Effector memory CD4-positive, alpha-beta T cell (primary cell): ENCODE measurements around the gene SCLY.
A peak's percentile ranks its signal among the peaks of the same experiment; 100 is the strongest.

ENCODE experiments used
- DNase-seq, 3 donors: peaks; one replicate each; pipeline ENCODE4 v3.0.0-alpha.2; 2020
- H3K27ac ChIP-seq: 2 replicates; pipeline ENCODE4 v1.7.0; 2013; ENCODE audit warnings: mild to moderate bottlenecking, low read length, moderate library complexity; ENCODE audit not compliant: insufficient read depth, poor library complexity, severe bottlenecking
- H3K27me3 ChIP-seq: replicated peaks from 2 replicates; pipeline ENCODE4 v1.7.0; 2013; ENCODE audit warnings: mild to moderate bottlenecking, low read length; ENCODE audit not compliant: insufficient read depth, control insufficient read depth, poor library complexity, severe bottlenecking
- H3K36me3 ChIP-seq: 2 replicates; pipeline ENCODE4 v1.7.0; 2013; ENCODE audit warnings: mild to moderate bottlenecking, low read length, moderate library complexity; ENCODE audit not compliant: control insufficient read depth, insufficient read depth
- H3K4me1 ChIP-seq: 2 replicates; pipeline ENCODE4 v1.7.0; 2013; ENCODE audit warnings: low read length, mild to moderate bottlenecking; ENCODE audit not compliant: control insufficient read depth, insufficient read depth, poor library complexity, severe bottlenecking
- H3K4me3 ChIP-seq: 2 replicates; pipeline ENCODE4 v1.7.0; 2013; ENCODE audit warnings: low read length, low read depth, mild to moderate bottlenecking; ENCODE audit not compliant: insufficient read depth, poor library complexity, severe bottlenecking
- H3K9me3 ChIP-seq: 2 replicates; pipeline ENCODE4 v1.7.0; 2013; ENCODE audit warnings: mild to moderate bottlenecking, low read length, moderate library complexity; ENCODE audit not compliant: control insufficient read depth

SCLY gene

DNA sequence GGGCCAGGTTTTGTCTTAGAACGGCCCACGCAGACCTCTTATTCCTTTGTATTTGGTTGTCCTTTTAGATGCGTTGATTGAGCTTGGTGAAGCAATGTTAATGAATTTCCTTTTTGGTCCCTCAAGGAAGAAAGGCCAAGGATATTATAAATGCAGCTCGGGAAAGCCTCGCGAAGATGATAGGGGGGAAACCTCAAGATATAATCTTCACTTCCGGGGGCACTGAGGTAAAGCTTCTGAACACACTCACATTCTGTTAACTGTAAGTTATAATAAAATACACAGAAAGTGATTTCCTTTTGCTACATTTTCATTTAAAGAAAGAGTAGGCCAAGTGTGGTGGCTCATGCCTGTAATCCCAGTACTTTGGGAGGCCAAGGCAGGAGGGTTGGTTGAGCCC, 7.1 kb downstream of the SCLY start:
- no peak overlapping the region for H3K27ac ChIP-seq
- no peaks in the 10 kb centered on the region for H3K9me3 ChIP-seq
- peaks cover 23% of the 10 kb centered on the region for H3K4me1 ChIP-seq
- no peak overlapping the region for H3K4me3 ChIP-seq
- H3K36me3 ChIP-seq, result peaks cover 3% of the 10 kb centered on the region
- DNase-seq, result no peak
- H3K27me3 ChIP-seq, result no peaks in the 10 kb centered on the region

DNA sequence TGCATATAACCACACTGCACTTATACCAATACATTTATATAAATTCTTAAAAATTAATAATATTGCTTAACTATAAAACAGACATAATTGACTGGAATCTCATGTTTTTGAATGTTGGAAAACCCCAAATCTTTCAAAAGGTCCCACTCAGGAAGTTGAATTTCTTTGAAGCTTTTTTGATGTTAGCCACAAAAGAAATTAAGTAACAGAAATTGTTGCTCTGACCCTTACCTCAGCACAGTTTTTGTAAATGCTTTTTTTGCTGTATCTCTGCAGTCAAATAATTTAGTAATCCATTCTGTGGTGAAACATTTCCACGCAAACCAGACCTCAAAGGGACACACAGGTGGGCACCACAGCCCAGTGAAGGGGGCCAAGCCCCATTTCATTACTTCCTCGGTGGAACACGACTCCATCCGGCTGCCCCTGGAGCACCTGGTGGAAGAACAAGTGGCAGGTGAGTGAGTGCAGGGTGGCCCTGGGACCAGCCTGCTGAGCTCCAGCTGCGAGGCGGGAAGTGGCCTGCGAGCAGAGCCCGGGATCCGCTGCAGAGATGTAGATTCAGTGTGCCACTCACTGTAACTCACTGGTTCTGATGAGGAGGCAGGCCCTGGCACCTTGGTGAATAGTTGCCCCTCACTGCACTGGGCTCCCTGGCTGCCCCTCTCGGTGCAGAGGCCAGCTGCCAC, 8.4 kb downstream of the SCLY start:
- H3K36me3 ChIP-seq, result peaks cover 3% of the 10 kb centered on the region
- H3K4me1 ChIP-seq, result peaks cover 23% of the 10 kb centered on the region
- H3K4me3 ChIP-seq, result peak overlapping the region; percentile 4
- H3K27ac ChIP-seq, result peak overlapping the region; percentile 35
- peak in 1 of 3 donors; percentile 5 for DNase-seq
- no peaks in the 10 kb centered on the region for H3K27me3 ChIP-seq
- no peaks in the 10 kb centered on the region for H3K9me3 ChIP-seq

DNA sequence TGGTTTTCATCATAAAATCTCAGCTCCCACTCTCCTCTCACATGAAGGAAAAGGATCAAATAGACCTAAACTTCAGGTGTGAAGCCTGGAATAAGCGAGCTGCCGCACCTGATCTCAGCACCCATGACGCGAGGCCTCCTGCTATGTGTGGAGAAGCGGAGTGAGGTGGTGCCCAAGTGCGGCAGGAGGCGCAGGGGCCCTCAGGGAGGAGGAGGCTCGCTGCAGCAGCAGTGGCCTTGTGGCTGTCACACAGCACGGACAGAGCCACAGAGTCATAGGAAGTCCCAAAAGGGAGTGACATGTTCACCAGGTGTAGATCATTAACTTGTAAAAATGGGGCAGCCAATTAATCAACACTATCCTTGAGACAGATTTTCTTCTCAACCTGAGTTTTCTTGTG, 9.1 kb downstream of the SCLY start:
- Histone ChIP-seq H3K27me3 (no peaks in the 10 kb centered on the region), H3K36me3 (peaks cover 3% of the 10 kb centered on the region), H3K27ac (peak overlapping the region; percentile 35), H3K9me3 (no peaks in the 10 kb centered on the region), H3K4me3 (no peak overlapping the region), H3K4me1 (peaks cover 23% of the 10 kb centered on the region)
- no peak for DNase-seq

DNA sequence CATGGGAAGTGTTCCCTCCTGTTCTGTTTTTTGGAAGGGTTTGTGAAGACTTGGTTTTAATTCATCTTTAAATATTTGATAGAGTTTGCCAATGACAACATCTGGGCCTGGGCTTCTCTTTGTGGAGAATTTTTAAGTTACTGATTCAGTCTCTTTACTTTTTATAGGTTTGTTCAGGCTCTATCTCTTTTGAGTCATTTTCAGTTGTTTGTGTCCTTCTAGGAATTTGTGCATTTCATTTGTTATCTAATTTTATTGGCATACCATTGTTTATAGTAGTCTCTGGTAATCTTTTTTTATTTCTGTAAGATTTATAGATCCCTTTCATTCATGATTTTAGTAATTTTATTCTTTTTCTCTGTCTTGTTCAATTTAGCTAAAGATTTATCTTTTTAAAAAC, 14.6 kb downstream of the SCLY start:
- no peak for DNase-seq
- H3K4me1 ChIP-seq, result no peaks in the 10 kb centered on the region

DNA sequence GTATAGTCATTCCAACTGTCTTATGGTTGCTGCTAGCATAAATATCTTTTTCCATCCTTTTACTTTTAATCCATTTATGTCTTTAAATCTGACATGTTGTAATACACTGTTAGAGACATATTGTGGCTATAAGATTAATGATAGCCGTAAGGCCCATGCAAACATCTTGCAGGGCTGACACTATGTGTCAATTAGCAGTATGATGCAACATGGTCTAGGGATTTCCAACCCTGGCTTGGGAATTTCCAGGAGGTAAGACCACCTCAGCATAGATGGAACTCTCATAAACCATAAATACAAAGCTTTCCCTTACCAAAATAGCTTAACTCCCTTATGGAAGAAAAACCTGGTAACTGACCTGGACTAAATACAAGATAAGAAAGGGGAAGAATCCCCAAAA, 16.5 kb downstream of the SCLY start:
- Histone ChIP-seq H3K9me3 (no peaks in the 10 kb centered on the region), H3K27ac (no peak overlapping the region), H3K4me3 (no peak overlapping the region), H3K36me3 (peaks cover 18% of the 10 kb centered on the region), H3K4me1 (no peaks in the 10 kb centered on the region), H3K27me3 (no peaks in the 10 kb centered on the region)
- DNase-seq, result no peak

More for the DNA sequence above, 14.6 kb downstream of the SCLY start:
- Histone ChIP-seq H3K36me3 (peaks cover 7% of the 10 kb centered on the region), H3K4me3 (no peak overlapping the region), H3K27me3 (no peaks in the 10 kb centered on the region), H3K9me3 (no peaks in the 10 kb centered on the region), H3K27ac (no peak overlapping the region)

DNA sequence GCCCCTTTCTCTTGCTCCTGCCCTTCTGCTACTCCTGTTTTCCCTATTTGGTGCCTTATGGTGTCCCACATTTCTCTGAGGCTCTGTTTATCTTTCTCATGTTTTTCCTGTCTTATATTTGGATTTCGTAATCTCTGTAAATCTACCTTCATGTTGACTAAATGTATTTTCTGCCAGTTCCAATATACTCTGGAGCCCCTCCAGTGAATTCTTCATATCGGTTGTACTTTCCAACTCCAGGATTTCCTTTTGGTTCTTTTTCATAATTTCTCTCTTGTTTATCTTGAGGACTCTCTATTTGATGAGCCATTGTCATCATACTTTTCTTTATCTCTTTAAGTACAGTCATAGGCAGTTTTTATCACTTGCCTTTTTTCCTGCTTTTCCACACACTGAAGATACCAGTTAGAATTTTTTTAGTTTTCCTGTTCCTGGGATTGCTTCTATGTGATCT, 19.1 kb downstream of the SCLY start:
- H3K4me3 ChIP-seq, result no peak overlapping the region
- H3K27me3 ChIP-seq, result no peaks in the 10 kb centered on the region
- peaks cover 32% of the 10 kb centered on the region for H3K36me3 ChIP-seq
- no peak for DNase-seq
- no peak overlapping the region for H3K27ac ChIP-seq
- no peaks in the 10 kb centered on the region for H3K9me3 ChIP-seq
- H3K4me1 ChIP-seq, result no peaks in the 10 kb centered on the region

DNA sequence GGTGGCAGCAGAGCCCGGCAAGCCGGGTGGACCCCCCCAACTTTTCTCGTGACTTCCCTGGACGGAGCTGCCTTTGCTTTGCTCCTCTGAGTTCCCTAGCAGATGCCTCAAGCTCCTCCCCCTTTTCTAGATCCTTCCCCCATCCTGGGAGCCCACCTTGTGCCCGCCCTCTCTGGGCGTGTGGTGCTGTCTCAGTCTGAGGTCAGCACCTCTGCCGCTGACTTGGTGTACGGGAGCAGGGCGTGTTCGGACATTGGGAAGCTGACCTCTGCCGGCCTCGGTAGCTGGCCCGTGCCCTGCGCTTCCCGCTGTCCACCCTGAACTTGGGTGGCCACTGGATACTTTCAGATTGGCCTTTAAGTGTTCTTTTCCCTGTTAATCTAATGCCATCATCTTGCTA, 19.7 kb downstream of the SCLY start:
- Histone ChIP-seq H3K27me3 (no peaks in the 10 kb centered on the region), H3K36me3 (peaks cover 32% of the 10 kb centered on the region), H3K9me3 (no peaks in the 10 kb centered on the region), H3K4me1 (no peaks in the 10 kb centered on the region), H3K27ac (no peak overlapping the region), H3K4me3 (no peak overlapping the region)
- DNase-seq, result no peak

DNA sequence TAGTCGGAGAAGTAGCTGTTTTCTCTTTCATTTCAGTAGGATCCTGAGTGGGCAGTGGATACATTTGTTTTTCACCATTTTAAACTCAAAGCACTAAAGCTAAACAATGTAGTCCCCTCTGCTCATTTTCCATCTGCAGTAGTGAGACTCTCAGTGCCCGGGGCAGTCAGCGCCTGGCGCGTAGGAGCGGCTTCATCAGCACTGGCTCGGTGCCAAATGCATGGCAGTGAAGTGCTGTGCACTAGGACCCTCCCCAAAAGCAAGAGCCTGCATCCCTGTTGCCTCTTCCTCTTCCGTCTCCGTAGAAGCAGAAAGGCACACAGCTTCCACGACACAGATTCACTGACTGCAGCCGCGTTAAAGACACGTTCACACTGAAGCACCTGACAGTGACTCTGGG, 20.3 kb downstream of the SCLY start:
- no peaks in the 10 kb centered on the region for H3K9me3 ChIP-seq
- H3K4me3 ChIP-seq, result no peak overlapping the region
- no peaks in the 10 kb centered on the region for H3K27me3 ChIP-seq
- H3K27ac ChIP-seq, result no peak overlapping the region
- no peak for DNase-seq
- H3K36me3 ChIP-seq, result peaks cover 32% of the 10 kb centered on the region
- H3K4me1 ChIP-seq, result no peaks in the 10 kb centered on the region

DNA sequence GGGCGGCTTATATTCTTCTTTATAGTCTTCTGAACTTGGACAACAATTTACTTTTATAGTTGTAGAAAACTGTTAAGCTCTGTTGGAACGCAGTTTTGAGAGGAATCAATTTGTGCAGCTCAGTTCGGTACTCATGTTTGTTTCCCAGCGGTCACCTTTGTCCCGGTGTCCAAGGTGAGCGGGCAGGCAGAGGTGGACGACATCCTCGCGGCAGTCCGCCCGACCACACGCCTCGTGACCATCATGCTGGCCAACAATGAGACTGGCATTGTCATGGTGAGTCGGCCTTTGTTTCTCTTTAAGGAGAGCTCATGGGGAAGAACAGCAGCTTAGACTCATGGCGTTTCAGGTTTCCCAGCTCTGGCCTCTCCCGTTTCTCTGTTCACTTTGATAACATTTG, 20.8 kb downstream of the SCLY start:
- no peaks in the 10 kb centered on the region for H3K4me1 ChIP-seq
- no peaks in the 10 kb centered on the region for H3K27me3 ChIP-seq
- H3K9me3 ChIP-seq, result no peaks in the 10 kb centered on the region
- H3K4me3 ChIP-seq, result no peak overlapping the region
- no peak overlapping the region for H3K27ac ChIP-seq
- H3K36me3 ChIP-seq, result peaks cover 32% of the 10 kb centered on the region
- no peak for DNase-seq

DNA sequence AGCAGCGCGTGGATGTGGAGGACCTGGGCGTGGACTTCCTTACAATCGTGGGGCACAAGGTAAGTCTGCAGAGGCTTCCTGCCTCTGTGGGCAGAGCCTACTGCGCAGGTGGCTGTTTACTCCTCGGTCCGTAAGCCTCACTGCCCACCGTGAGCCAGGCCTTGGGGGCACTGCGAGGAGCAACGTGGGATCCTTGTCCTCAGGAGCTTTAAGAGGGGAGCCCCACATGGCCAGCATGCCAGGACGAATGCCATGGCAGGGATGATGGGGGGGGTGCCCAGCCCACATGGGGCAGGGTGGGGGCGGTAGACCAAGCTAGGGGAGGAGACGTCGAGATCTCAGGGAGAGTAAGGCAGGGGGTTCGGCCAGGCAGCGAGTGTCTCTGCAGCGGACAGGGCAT, 21.4 kb downstream of the SCLY start:
- H3K27me3 ChIP-seq, result no peaks in the 10 kb centered on the region
- no peaks in the 10 kb centered on the region for H3K9me3 ChIP-seq
- no peak overlapping the region for H3K27ac ChIP-seq
- no peaks in the 10 kb centered on the region for H3K4me1 ChIP-seq
- peaks cover 32% of the 10 kb centered on the region for H3K36me3 ChIP-seq
- DNase-seq, result no peak
- H3K4me3 ChIP-seq, result no peak overlapping the region
